Stimulated activated CD4-positive, alpha-beta T cell treated with anti-CD3 and anti-CD28 coated beads, Interleukin-1b, Interleukin-23, amount 100 ng/mL, for 48 hours (primary cell): ENCODE measurements around the gene ABCG1.
A peak's percentile ranks its signal among the peaks of the same experiment; 100 is the strongest.

ENCODE experiments used
- DNase-seq: peaks from one replicate; pipeline ENCODE4 v3.0.0-alpha.2; 2020

ABCG1 gene

DNA sequence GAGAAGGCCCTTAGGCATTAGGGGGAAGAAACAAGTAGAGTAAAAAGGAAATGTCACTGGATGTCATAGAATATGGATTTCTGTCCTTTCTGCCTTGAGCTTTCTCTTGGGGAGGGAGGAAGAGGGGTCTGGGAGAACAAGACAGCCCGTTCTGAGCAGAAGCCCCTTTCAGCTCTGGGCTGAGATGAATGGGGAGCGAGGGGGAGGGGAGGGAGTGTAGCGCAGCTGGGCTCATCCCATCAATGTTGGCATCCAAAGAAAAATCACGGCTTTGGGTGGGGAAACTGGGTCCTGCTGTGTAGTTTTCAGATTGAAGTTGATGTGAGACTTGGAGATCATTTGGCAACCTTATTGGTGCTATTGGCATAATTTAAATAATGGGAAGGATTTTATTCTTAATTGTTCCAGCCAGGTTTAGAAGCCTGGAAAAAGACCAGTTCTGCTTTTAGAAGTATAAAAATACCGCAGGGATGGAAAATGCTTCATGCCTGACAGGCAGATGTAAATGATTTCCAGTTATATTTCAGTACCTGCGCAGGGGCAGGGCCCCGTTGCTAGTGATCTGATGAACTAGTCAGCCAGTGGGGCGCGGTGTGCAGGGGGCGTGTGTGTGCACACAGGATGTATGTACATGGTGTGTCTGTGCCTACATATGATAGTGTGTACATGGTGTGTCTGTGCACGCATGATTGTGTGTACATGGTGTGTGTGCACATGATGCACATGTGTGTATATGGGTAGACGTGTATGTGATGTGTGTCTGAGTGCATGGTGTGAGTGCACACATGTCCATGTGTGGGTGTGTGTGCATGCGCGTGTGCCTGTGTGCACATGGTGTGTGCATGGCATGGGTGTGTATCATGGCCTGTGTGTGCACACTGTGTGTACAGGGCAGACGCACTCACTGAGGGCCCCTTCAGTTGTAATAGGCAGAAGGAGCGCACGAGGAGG is 36.0 kb downstream of the ABCG1 start:
- DNase-seq: no peak

- DNase-seq: no peak
Observed at GRCh38 chr21:42255825-42256224, 36.9 kb downstream of the ABCG1 start.

DNA sequence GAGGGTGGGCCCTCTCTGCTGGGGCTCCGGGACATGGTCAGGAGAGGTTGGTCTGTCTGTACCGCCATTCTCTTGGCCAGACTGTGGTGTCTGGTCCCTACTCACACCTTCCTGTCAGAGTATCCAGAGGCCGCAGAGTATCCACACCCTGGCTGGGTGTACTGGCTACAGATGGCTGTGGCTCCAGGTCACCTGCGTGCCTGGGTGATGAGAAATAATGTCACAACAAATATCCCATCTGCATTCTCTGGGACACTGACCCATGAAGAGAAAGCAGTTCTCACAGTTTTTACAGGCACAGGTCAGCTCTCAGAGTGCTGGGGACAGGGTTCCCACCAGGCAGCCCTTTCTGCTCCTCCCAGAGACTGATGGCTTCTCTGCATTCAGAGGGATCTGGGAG is 37.4 kb downstream of the ABCG1 start:
- DNase-seq: no peak

GRCh38 chr21:42257091-42257765 is 38.3 kb downstream of the ABCG1 start:
- DNase-seq: no peak

GRCh38 chr21:42258150-42258884 is 39.4 kb downstream of the ABCG1 start:
- peak; percentile 79 for DNase-seq

GRCh38 chr21:42258885-42259407 is 40.0 kb downstream of the ABCG1 start:
- DNase-seq: no peak

DNA sequence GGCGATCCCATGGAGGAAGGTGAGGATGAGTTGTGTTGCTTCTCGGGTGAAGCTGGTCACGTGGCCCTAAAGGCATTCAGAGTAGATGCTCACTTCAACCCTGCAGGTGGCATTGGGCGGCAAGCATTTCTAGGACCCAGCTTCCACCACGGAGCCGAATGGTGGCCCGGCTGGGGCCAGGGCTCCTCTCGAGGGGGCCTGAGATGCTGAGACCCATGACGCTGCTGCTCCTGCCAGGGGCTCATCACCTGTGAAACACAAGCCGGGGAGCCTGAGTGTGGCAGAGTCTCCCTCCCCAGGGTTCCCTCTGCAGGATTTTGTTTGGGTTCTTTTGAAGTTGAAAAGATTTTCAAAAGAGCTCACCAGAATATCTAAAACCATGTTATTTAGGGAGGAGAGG is 41.2 kb downstream of the ABCG1 start:
- DNase-seq: no peak

DNA sequence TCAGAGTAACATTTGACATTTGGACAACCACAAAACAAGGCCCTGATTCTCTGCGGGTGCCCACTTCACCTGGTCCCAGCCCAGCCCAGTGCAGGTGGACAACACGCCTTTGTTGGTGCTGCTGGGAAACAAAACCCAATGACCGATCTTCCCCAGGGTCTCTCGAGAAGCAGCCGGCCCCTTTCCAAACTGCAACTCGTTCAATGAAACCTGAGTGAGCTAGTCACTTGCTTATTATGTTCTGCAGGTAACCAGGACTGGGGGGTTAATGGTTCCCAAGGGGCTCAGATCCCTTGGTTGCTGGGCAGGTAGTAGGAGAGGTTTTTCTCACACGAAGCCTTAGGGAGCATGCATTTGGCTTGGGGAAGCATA is 42.9 kb downstream of the ABCG1 start:
- no peak for DNase-seq

- DNase-seq: no peak
Observed at GRCh38 chr21:42262831-42263231, 43.9 kb downstream of the ABCG1 start.

GRCh38 chr21:42263591-42264131 is 44.7 kb downstream of the ABCG1 start:
- no peak for DNase-seq

DNA sequence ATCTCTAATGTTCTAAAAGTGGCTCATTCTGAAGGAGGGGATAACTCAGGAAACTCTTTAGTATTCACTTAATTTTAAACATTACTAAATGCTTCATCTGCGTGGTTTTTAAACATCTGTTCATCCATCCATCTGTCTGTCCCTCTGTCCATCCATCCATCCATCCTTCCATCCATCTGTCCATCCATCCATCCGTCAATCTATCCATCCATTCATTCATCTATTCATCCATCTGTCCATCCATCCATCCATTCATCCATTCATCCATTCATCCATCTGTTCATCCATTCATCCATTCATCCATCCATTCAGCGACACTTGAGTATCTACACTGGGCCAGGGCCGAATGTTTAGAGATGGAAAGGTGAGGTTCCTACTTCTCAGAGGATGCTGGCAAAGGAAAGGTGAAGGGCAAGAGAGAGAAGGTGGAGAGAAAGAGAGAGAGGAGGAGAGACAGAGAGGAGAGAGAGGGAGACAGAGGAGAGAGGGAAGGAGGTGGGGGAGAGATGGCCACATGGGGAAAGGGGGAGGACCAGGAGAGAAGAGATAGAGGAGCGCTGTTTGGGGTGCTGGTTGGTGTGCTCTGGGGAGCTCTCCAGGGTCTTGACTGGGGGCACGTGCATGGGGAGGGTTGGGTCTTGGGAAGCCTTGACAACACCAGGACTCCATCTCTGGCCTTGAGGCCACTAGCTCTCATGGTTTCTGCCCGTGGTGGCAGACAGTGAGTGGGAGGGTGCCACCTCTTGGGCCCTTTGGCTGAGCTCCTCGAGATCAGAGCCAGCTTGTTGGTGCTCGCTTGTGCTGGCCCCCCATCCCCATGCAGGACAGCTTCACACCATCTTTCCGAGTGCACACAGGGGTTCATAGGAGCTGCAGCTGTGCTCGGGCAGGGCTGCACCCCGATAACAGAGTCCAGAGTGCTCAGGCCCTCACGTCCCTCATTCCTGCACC is 45.6 kb downstream of the ABCG1 start:
- DNase-seq: no peak

- no peak for DNase-seq
Observed at GRCh38 chr21:42265231-42265812, 46.4 kb downstream of the ABCG1 start.

- DNase-seq: no peak
Observed at GRCh38 chr21:42266971-42267556, 48.1 kb downstream of the ABCG1 start.

- DNase-seq: no peak
Observed at GRCh38 chr21:42269386-42269785, 50.4 kb downstream of the ABCG1 start.

GRCh38 chr21:42271065-42271464 is 52.1 kb downstream of the ABCG1 start:
- DNase-seq: no peak

DNA sequence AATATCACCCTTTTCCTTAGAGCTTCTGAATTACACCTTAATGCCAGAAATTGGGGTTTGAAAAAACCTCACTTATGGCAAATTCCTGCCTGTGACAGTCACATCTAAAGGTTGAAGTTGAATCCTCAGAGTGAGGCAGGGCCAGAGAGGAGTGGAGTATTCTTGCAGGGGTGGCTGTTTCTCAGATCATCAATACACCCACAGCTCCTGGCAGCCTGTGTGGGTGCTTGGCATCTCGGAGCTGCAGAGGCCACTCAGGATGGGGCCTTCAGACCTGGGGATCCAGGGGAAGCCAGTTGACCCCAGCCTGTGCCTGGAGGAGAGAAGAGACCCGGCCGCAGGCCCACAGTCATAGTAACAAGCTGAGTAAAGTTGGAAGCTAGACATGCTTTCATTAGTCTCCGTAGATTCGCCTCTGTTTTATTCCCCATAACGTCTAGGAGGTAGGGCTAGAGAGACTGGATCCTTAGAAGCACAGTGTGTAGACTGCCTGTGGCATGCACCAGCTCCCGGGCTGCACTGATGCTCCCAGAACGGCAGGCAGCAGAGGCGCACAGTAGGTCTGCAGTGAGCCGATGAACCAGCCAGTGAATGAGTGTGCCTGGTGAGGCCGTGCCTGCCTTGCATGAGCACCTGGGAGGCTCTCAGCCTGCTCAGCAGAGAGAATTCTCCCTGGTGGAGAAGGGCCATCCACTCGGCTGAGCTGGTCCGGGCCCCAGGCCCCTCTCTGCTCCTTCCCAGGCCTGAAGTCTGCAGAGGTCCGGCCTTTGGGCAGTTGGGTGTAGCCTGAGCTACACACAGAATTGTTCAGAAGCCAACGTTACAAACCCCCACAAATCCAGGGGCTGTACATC is 53.4 kb downstream of the ABCG1 start:
- DNase-seq: no peak

- no peak for DNase-seq
Observed at GRCh38 chr21:42272984-42273600, 54.2 kb downstream of the ABCG1 start.

DNA sequence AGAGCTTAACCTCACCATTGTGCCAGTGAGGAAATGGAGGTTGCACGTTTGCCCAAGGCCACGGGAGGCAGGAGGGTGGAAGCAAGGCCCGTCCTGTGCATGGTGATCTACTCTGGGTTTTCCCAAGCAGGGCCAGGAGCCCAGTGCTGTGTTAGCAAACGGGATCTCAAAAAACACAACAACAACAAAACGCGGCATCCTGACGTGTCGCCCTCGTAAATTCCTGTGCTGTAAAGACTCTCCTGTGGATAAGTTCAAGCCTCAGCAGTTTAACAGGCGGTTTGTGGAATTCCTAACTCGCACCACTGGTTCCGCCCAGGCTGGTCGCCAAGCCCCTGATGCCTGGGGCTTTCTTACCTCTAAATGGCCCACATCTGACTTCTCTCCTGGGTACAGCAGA is 57.1 kb downstream of the ABCG1 start:
- DNase-seq: no peak

GRCh38 chr21:42276526-42277154 is 57.7 kb downstream of the ABCG1 start:
- DNase-seq: no peak
